SU-DHL-6 (cell line): ENCODE data around the gene PLK5.

Source experiments
- CTCF ChIP-seq: fragments of 200-600 bp; sonication (generic); IDR thresholded peaks from one replicate; pipeline ENCODE4 v1.5.1; 2017; ENCODE audit warnings: antibody characterized with exemption, mild to moderate bottlenecking, low read length, moderate library complexity; ENCODE audit not compliant: insufficient read depth, poor library complexity, severe bottlenecking
- EZH2phosphoT487 ChIP-seq: fragments of 200-600 bp; sonication (generic), shearing (Covaris generic); conservative IDR thresholded peaks from 2 replicates; pipeline ENCODE4 v1.6.1; 2018; ENCODE audit warnings: mild to moderate bottlenecking, antibody characterized with exemption, low read length, moderate library complexity, mixed read lengths

- TF ChIP-seq CTCF = no peak
- no peak for TF ChIP-seq EZH2phosphoT487
Observed at GRCh38 chr19:1540365-1540925, 16.6 kb downstream of the PLK5 start.
